Effector memory CD4-positive, alpha-beta T cell (primary cell): ENCODE results near the gene COPS6.

Experiments used
- DNase-seq, 3 donors: peaks; one replicate each; pipeline ENCODE4 v3.0.0-alpha.2; 2020
- H3K27ac ChIP-seq: 2 replicates; pipeline ENCODE4 v1.7.0; 2013; ENCODE audit warnings: mild to moderate bottlenecking, low read length, moderate library complexity; ENCODE audit not compliant: insufficient read depth, poor library complexity, severe bottlenecking
- H3K27me3 ChIP-seq: replicated peaks from 2 replicates; pipeline ENCODE4 v1.7.0; 2013; ENCODE audit warnings: mild to moderate bottlenecking, low read length; ENCODE audit not compliant: insufficient read depth, control insufficient read depth, poor library complexity, severe bottlenecking
- H3K36me3 ChIP-seq: 2 replicates; pipeline ENCODE4 v1.7.0; 2013; ENCODE audit warnings: mild to moderate bottlenecking, low read length, moderate library complexity; ENCODE audit not compliant: control insufficient read depth, insufficient read depth
- H3K4me1 ChIP-seq: 2 replicates; pipeline ENCODE4 v1.7.0; 2013; ENCODE audit warnings: low read length, mild to moderate bottlenecking; ENCODE audit not compliant: control insufficient read depth, insufficient read depth, poor library complexity, severe bottlenecking
- H3K4me3 ChIP-seq: 2 replicates; pipeline ENCODE4 v1.7.0; 2013; ENCODE audit warnings: low read length, low read depth, mild to moderate bottlenecking; ENCODE audit not compliant: insufficient read depth, poor library complexity, severe bottlenecking
- H3K9me3 ChIP-seq: 2 replicates; pipeline ENCODE4 v1.7.0; 2013; ENCODE audit warnings: mild to moderate bottlenecking, low read length, moderate library complexity; ENCODE audit not compliant: control insufficient read depth

The COPS6 gene

GRCh38 chr7:100137851-100138760, 49.3 kb downstream of the COPS6 start:
- Histone ChIP-seq H3K27me3 (no peaks in the 10 kb centered on the region), H3K4me3 (no peak overlapping the region), H3K27ac (no peak overlapping the region), H3K4me1 (no peaks in the 10 kb centered on the region), H3K36me3 (no peaks in the 10 kb centered on the region), H3K9me3 (no peaks in the 10 kb centered on the region)
- no peak for DNase-seq

- DNase-seq: no peak
- Histone ChIP-seq H3K27ac (no peak overlapping the region), H3K4me1 (no peaks in the 10 kb centered on the region), H3K36me3 (no peaks in the 10 kb centered on the region), H3K27me3 (no peaks in the 10 kb centered on the region), H3K9me3 (no peaks in the 10 kb centered on the region), H3K4me3 (no peak overlapping the region)
Measured at GRCh38 chr7:100141555-100141949, 52.8 kb downstream of the COPS6 start.
